Thyroid gland (tissue), 4 donors: ENCODE data around the gene INMT.

ENCODE experiments used
- POLR2A ChIP-seq, 2 donors: fragments of 450-650 bp; IDR thresholded peaks; one replicate each; pipeline ENCODE4 v1.6.1; 2017; ENCODE audit warnings: antibody characterized with exemption in 2 of 2, mild to moderate bottlenecking in 2 of 2, moderate library complexity in 1 of 2
- TF ChIP-seq, protein P1 (sequence below), 6 experiments: fragments of 200-600 bp in 3 of 6; fragments of 450-650 bp in 3 of 6; sonication (generic) in 3 of 6; IDR thresholded peaks; one replicate each; pipeline ENCODE4 v1.5.1; 2016 to 2019; ENCODE audit warnings: antibody characterized with exemption in 6 of 6, mild to moderate bottlenecking in 2 of 6, inconsistent platforms in 1 of 6, moderate library complexity in 1 of 6

DNA sequence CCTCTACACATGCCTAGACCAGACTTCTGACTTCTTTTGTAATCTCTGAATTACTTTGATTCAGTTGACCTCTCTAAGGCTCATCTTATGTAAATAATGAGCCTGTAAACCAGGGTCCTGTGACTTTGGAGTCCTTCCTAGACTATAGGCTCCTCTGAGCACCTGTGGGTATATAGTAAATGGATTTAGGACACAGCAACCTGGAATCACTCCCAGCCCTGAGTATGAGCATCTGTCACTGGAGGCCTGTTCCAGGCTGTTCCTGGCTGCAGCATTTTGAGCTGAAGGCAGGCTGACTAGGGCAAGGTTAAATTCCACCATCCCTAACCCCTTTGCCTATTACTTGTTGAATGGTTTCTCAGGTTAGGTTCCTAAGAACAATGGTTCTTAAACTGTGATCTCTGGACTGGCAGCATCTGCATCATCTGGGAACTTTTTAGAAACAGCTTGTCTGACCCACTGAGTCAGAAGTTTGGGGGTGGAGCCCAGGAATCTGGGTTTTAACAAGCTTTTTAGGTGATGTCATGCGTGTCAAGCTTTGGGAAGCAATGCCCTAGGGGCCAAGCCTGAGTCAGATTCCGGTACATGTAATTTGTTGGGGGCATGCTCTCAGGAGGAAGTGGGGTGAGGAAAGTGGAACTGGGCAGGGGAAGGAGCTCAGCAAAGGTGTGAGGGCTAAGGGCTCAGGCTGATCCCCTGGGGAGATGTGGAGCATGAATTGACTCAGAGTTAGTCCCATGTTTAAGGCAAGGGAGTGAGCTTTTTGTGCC is 47.5 kb downstream of the INMT start:
- TF ChIP-seq, protein P1, sequence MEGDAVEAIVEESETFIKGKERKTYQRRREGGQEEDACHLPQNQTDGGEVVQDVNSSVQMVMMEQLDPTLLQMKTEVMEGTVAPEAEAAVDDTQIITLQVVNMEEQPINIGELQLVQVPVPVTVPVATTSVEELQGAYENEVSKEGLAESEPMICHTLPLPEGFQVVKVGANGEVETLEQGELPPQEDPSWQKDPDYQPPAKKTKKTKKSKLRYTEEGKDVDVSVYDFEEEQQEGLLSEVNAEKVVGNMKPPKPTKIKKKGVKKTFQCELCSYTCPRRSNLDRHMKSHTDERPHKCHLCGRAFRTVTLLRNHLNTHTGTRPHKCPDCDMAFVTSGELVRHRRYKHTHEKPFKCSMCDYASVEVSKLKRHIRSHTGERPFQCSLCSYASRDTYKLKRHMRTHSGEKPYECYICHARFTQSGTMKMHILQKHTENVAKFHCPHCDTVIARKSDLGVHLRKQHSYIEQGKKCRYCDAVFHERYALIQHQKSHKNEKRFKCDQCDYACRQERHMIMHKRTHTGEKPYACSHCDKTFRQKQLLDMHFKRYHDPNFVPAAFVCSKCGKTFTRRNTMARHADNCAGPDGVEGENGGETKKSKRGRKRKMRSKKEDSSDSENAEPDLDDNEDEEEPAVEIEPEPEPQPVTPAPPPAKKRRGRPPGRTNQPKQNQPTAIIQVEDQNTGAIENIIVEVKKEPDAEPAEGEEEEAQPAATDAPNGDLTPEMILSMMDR (IDR thresholded peaks at IDR 0.05), result no peak
- no peak for TF ChIP-seq POLR2A (IDR thresholded peaks at IDR 0.05)
